ENCODE data around the gene CPLANE1.
"Not testable (repeated sequence)": the region's sequence is repeated elsewhere in the genome, so short reads cannot be mapped to it uniquely, and the experiment has no call there.

The CPLANE1 gene

GRCh38 chr5:37111426-37112382 lies 137.5 kb downstream of the CPLANE1 start:
- H3K4me3 ChIP-seq (ENCODE audit: low read depth, low read length): peak overlapping the region; percentile 33; the same call in 1 of the 2 replicates
- peak; percentile 82 for DNase-seq (ENCODE audit: low read depth)
- TF ChIP-seq CTCF (IDR thresholded peaks at IDR 0.05; ENCODE audit: insufficient read depth, low read depth, low read length, missing control alignments): no peak

GRCh38 chr5:37110135-37110534 lies 139.0 kb downstream of the CPLANE1 start:
- no peak for DNase-seq (ENCODE audit: low read depth)
- no peak overlapping the region for H3K4me3 ChIP-seq (ENCODE audit: low read depth, low read length)
- no peak for TF ChIP-seq CTCF (IDR thresholded peaks at IDR 0.05; ENCODE audit: insufficient read depth, low read depth, low read length, missing control alignments)

GRCh38 chr5:37109338-37109737 lies 139.8 kb downstream of the CPLANE1 start:
- TF ChIP-seq CTCF (IDR thresholded peaks at IDR 0.05; ENCODE audit: insufficient read depth, low read depth, low read length, missing control alignments): no peak
- no peak overlapping the region for H3K4me3 ChIP-seq (ENCODE audit: low read depth, low read length)
- no peak for DNase-seq (ENCODE audit: low read depth)

GRCh38 chr5:37103302-37103701 lies 145.9 kb downstream of the CPLANE1 start:
- H3K4me3 ChIP-seq (ENCODE audit: low read depth, low read length): no peak overlapping the region
- no peak for DNase-seq (ENCODE audit: low read depth)
- TF ChIP-seq CTCF (IDR thresholded peaks at IDR 0.05; ENCODE audit: insufficient read depth, low read depth, low read length, missing control alignments): no peak

GRCh38 chr5:37099267-37099666 lies 149.9 kb downstream of the CPLANE1 start:
- H3K4me3 ChIP-seq (ENCODE audit: low read depth, low read length); DNase-seq (ENCODE audit: low read depth): not testable (repeated sequence)

GRCh38 chr5:37093795-37094194 lies 155.4 kb downstream of the CPLANE1 start:
- not testable (repeated sequence) for H3K4me3 ChIP-seq (ENCODE audit: low read depth, low read length); DNase-seq (ENCODE audit: low read depth)

GRCh38 chr5:37090781-37091180 lies 158.4 kb downstream of the CPLANE1 start:
- H3K4me3 ChIP-seq (ENCODE audit: low read depth, low read length): no peak overlapping the region
- DNase-seq (ENCODE audit: low read depth): no peak
- no peak for TF ChIP-seq CTCF (IDR thresholded peaks at IDR 0.05; ENCODE audit: insufficient read depth, low read depth, low read length, missing control alignments)
